OCI-LY7 (cell line): ENCODE measurements around the gene CRY2.

Experiments used
- CTCF ChIP-seq: fragments of 200-600 bp; sonication (generic); conservative IDR thresholded peaks from 2 replicates; pipeline ENCODE4 v1.5.1; 2014; ENCODE audit warnings: mild to moderate bottlenecking, antibody characterized with exemption, low read length, moderate library complexity, mixed read lengths
- EZH2phosphoT487 ChIP-seq: fragments of 200-600 bp; sonication (generic); IDR thresholded peaks from 2 replicates; pipeline ENCODE4 v1.6.1; 2018; ENCODE audit warnings: low read depth, borderline replicate concordance, mild to moderate bottlenecking, mixed run types, antibody characterized with exemption, low read length, moderate library complexity, mixed read lengths

DNA sequence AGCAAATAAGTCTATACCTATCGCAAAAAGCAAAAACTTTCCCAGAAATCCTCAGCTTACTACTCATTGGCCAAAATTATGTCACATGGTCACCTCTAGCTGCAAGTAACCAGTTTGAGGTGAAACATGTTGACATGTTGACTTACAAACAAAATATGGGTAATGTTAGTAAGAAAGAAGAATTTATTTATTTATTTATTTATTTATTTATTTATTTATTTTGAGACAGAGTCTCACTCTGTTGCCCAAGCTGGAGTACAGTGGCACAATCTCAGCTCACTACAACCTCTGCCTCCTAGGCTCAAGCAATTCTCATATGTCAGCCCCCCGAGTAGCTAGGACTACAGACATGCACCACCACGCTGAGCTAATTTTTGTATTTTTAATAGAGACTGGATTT lies 47.7 kb upstream of the CRY2 start:
- no peak for TF ChIP-seq CTCF
- TF ChIP-seq EZH2phosphoT487, result no peak
